Right lobe of liver (tissue), 6 donors: ENCODE results near the gene CYP2J2. TPM values are rescaled to one million over a fixed set of nuclear protein-coding genes. Genes with fewer than 3 reads are reported as not detected.
A peak's percentile ranks its signal among the peaks of the same experiment; 100 is the strongest.

ENCODE experiments used
- ATAC-seq, 4 donors: fragments of 200-7000 bp; cut with Tn5 transposase; one replicate each; pipeline ENCODE4 v1.9.1; 2020; ENCODE audit warnings: mild to moderate bottlenecking in 4 of 4, moderate library complexity in 4 of 4
- DNase-seq, 3 donors: peaks; one replicate each; pipeline ENCODE4 v3.0.0-alpha.2; 2020
- H3K27ac ChIP-seq, 3 donors: fragments of 200-600 bp; one replicate each; pipeline ENCODE4 v1.8.0; 2022
- H3K27me3 ChIP-seq, 2 donors: fragments of 200-600 bp; one replicate each; pipeline ENCODE4 v1.8.0; 2022
- H3K36me3 ChIP-seq, 4 donors: fragments of 200-600 bp; sonication (generic) in 1 of 4; one replicate each; pipeline versions ENCODE4 v1.5.1 to v1.8.0; 2017 to 2022; ENCODE audit warnings: control low read depth in 1 of 4
- H3K4me1 ChIP-seq, 4 donors: fragments of 200-600 bp; sonication (generic) in 1 of 4; one replicate each; pipeline versions ENCODE4 v1.5.1 to v1.8.0; 2017 to 2022; ENCODE audit warnings: control low read depth in 1 of 4
- H3K4me3 ChIP-seq, 3 donors: fragments of 200-600 bp; one replicate each; pipeline ENCODE4 v1.8.0; 2022
- H3K9me3 ChIP-seq, 4 donors: fragments of 200-600 bp; sonication (generic) in 1 of 4; one replicate each; pipeline versions ENCODE4 v1.5.1 to v1.8.0; 2017 to 2022; ENCODE audit warnings: control low read depth in 1 of 4
- CTCF ChIP-seq, 4 donors: fragments of 200-600 bp in 3 of 4; fragments of 450-650 bp in 1 of 4; IDR thresholded peaks; one replicate each; pipeline versions ENCODE4 v1.5.1 to v1.8.0; 2016 to 2022; ENCODE audit warnings: antibody characterized with exemption in 4 of 4, mild to moderate bottlenecking in 2 of 4
- POLR2A ChIP-seq: fragments of 450-650 bp; IDR thresholded peaks from one replicate; pipeline ENCODE4 v1.6.1; 2017; ENCODE audit warnings: antibody characterized with exemption, mild to moderate bottlenecking
- WGBS: methylation state at CpG from one replicate; pipeline ENCODE4 v1.1.6; 2018; ENCODE audit warnings: low coverage, low lambda C conversion rate; ENCODE audit not compliant: insufficient coverage; ENCODE audit errors: missing lambda C conversion rate; 5-methylcytosine and 5-hydroxymethylcytosine counted together
- intact Hi-C, 2 donors: fragments of 100-400 bp; cut with DNase I; formaldehyde crosslinking; loops; one replicate each; pipeline versions ENCODE4 v1.11.2 to v1.14.1; 2022
- total RNA-seq, 6 experiments: library from RNA; depleted of rRNA in 2 of 6; stranded (reverse); fragments of >200 nt in 2 of 6; fragmentation: NEBNext Ultra II Directional in 3 of 6; extraction: Animal tissue kit (Norgen Biotek cat#: 25700) in 3 of 6; gene quantifications; one replicate each; pipeline versions ENCODE4 v1.1.0 to v1.2.4, GENCODE V29; 2016 to 2023
- donor health status: DM: no; HTN: yes; CAD: no.
- donor health status: DM: no; HTN: no; CAD: no.
- donor health status: DM: no; HTN: no; CAD: no.
- donor health status: DM: no; HTN: yes; CAD: no.
- donor health status: DM: no; HTN: yes; CAD: no.

Gene CYP2J2
- total RNA-seq, 6 experiments from 2014 or later: 38.8 to 125 (median 76.5) TPM

- intact Hi-C loops: loop anchor here in 1 of 2 donors (5.0 kb wide), 1 partner anchor 55 kb away; no protein-coding TSS in a partner anchor
- no peak overlapping the region for H3K27ac ChIP-seq
- no peaks in the 10 kb centered on the region for H3K27me3 ChIP-seq
- no peaks in the 10 kb centered on the region for H3K9me3 ChIP-seq
- H3K36me3 ChIP-seq: no peaks in the 10 kb centered on the region
- H3K4me3 ChIP-seq: no peak overlapping the region
- TF ChIP-seq POLR2A (no peak), CTCF (IDR thresholded peaks at IDR 0.05) (peak; percentile 90 to 96 (median 91))
- DNase-seq: peak in 2 of 3 donors; percentile 57 to 66
- peak; percentile 98 to 100 (median 99) for ATAC-seq
- WGBS: 7% methylated on average over 6 of the region's 6 CpGs
- H3K4me1 ChIP-seq: no peaks in the 10 kb centered on the region
Measured at GRCh38 chr1:59947047-59947938, 20.7 kb upstream of the CYP2J2 start.

GRCh38 chr1:59945790-59946189 lies 19.2 kb upstream of the CYP2J2 start:
- intact Hi-C loops: loop anchor here in 1 of 2 donors (5.0 kb wide), 1 partner anchor 53 kb away; no protein-coding TSS in a partner anchor
- no peak overlapping the region for H3K27ac ChIP-seq

GRCh38 chr1:59939393-59939792 lies 12.8 kb upstream of the CYP2J2 start:
- DNase-seq: peak; percentile 22 to 89 (median 76)
- TF ChIP-seq CTCF (IDR thresholded peaks at IDR 0.05): no peak
- no peak for TF ChIP-seq POLR2A
- no peaks in the 10 kb centered on the region for H3K27me3 ChIP-seq
- ATAC-seq: peak; percentile 64 to 90 (median 88)
- intact Hi-C loops: no loop called here
- peak overlapping the region in 2 of 3 donors; percentile 82 to 90 for H3K27ac ChIP-seq
- H3K36me3 ChIP-seq: no peaks in the 10 kb centered on the region
- H3K4me1 ChIP-seq: peaks cover 0 to 38% (median 20%) of the 10 kb centered on the region in 4 donors
- H3K4me3 ChIP-seq: no peak overlapping the region
- WGBS: 54% methylated on average over 4 of the region's 4 CpGs
- H3K9me3 ChIP-seq: no peaks in the 10 kb centered on the region

More at GRCh38 chr1:59945790-59946189, 19.2 kb upstream of the CYP2J2 start:
- Histone ChIP-seq H3K36me3 (no peaks in the 10 kb centered on the region), H3K9me3 (no peaks in the 10 kb centered on the region), H3K4me3 (no peak overlapping the region), H3K4me1 (no peaks in the 10 kb centered on the region), H3K27me3 (no peaks in the 10 kb centered on the region)
- no peak for DNase-seq
- ATAC-seq: no peak
- TF ChIP-seq CTCF (IDR thresholded peaks at IDR 0.05) (no peak), POLR2A (no peak)
- 15% methylated on average over 1 of the region's 1 CpG for WGBS

- H3K27ac ChIP-seq: peak overlapping the region; percentile 77 to 90 (median 88)
- ATAC-seq (no peak), DNase-seq (no peak)
- intact Hi-C loops: no loop called here
- 83% methylated on average over 3 of the region's 3 CpGs for WGBS
- H3K27me3 ChIP-seq: no peaks in the 10 kb centered on the region
- TF ChIP-seq POLR2A (no peak), CTCF (IDR thresholded peaks at IDR 0.05) (no peak)
- H3K9me3 ChIP-seq: no peaks in the 10 kb centered on the region
- peaks cover 0 to 38% (median 20%) of the 10 kb centered on the region in 4 donors for H3K4me1 ChIP-seq
- H3K36me3 ChIP-seq: no peaks in the 10 kb centered on the region
- no peak overlapping the region for H3K4me3 ChIP-seq
Measured at GRCh38 chr1:59937636-59938210, 11.2 kb upstream of the CYP2J2 start.
